PC-9 (cell line): ENCODE data around the gene DCN. TPM values are rescaled to one million over a fixed set of nuclear protein-coding genes. Genes with fewer than 3 reads are reported as not detected.

Experiments
- BruUV-seq: library from RNA; stranded (reverse); fragments of 400-500 nt; replicated peaks from 2 replicates; lab custom pipeline; 2021; lab: Mats Ljungman, UMichigan
- CTCF ChIA-PET: fragments of 300-600 bp; sonication (Branson Sonifier 250); formaldehyde crosslinking; loops from one replicate; lab custom pipeline; 2022; ENCODE audit warnings: antibody characterized with exemption; lab: Charles Lee
- POLR2A ChIA-PET: fragments of 300-600 bp; sonication (Branson Sonifier 250); formaldehyde crosslinking; loops from one replicate; lab custom pipeline; 2022; ENCODE audit warnings: antibody characterized with exemption; ENCODE audit not compliant: unreplicated experiment; lab: Charles Lee
- DNase-seq, 2 experiments: peaks; one replicate each; pipeline versions ENCODE4 v3.0.0 to v3.0.0-alpha.2; 2015 to 2022; ENCODE audit warnings: mixed read lengths in 1 of 2
- H2AFZ ChIP-seq: fragments of 200-600 bp; sonication (generic); 2 replicates; pipeline ENCODE4 v1.8.1; 2017; ENCODE audit warnings: antibody characterized with exemption
- H3F3A ChIP-seq: fragments of 200-600 bp; sonication (generic); 2 replicates; pipeline ENCODE4 v1.8.1; 2017; ENCODE audit warnings: antibody characterized with exemption, mild to moderate bottlenecking, low read depth; ENCODE audit not compliant: insufficient read depth
- H3K27ac ChIP-seq: fragments of 200-600 bp; sonication (generic); 2 replicates; pipeline ENCODE4 v1.6.1; 2016; ENCODE audit warnings: mixed run types
- H3K27me3 ChIP-seq: fragments of 200-600 bp; sonication (generic); 2 replicates; pipeline ENCODE4 v1.6.1; 2016; ENCODE audit warnings: low read depth, mixed run types; ENCODE audit not compliant: insufficient read depth
- H3K36me3 ChIP-seq: fragments of 200-600 bp; sonication (generic); 2 replicates; pipeline ENCODE4 v1.6.1; 2016; ENCODE audit warnings: low read depth, mixed run types
- H3K4me1 ChIP-seq: fragments of 200-600 bp; sonication (generic); replicated peaks from 2 replicates; pipeline ENCODE4 v1.6.1; 2016; ENCODE audit warnings: mixed run types; ENCODE audit not compliant: insufficient read depth
- H3K4me2 ChIP-seq: fragments of 200-600 bp; sonication (generic); 2 replicates; pipeline ENCODE4 v1.6.1; 2017; ENCODE audit warnings: mixed run types
- H3K4me3 ChIP-seq: fragments of 200-600 bp; sonication (generic); 2 replicates; pipeline ENCODE4 v1.6.1; 2016; ENCODE audit warnings: mixed run types
- H3K79me2 ChIP-seq: fragments of 200-600 bp; sonication (generic); 2 replicates; pipeline ENCODE4 v1.6.1; 2017; ENCODE audit warnings: low read depth, mixed run types
- H3K9me2 ChIP-seq: fragments of 200-600 bp; sonication (generic); 2 replicates; pipeline ENCODE4 v1.8.1; 2017; ENCODE audit warnings: mild to moderate bottlenecking; ENCODE audit not compliant: insufficient read depth
- H3K9me3 ChIP-seq: fragments of 200-600 bp; sonication (generic); 2 replicates; pipeline ENCODE4 v1.8.1; 2016; ENCODE audit warnings: low read depth; ENCODE audit not compliant: insufficient read depth
- H4K20me1 ChIP-seq: fragments of 200-600 bp; sonication (generic); 2 replicates; pipeline ENCODE4 v1.8.1; 2017; ENCODE audit not compliant: insufficient read depth
- EZH2 ChIP-seq: fragments of 200-600 bp; sonication (generic); IDR thresholded peaks from 2 replicates; pipeline ENCODE4 v1.8.0; 2017; ENCODE audit warnings: antibody characterized with exemption, low read depth
- intact Hi-C: fragments of 100-400 bp; cut with micrococcal nuclease; formaldehyde crosslinking; loops from one replicate; pipeline ENCODE4 v1.10.0; 2022; ENCODE audit not compliant: unreplicated experiment
- total RNA-seq: library from RNA; stranded (reverse); gene quantifications from 2 replicates; pipeline ENCODE4 v1.2.3, GENCODE V29; 2021
- TF ChIP-seq, protein P1 (sequence below): fragments of 200-600 bp; sonication (generic); conservative IDR thresholded peaks from 2 replicates; pipeline ENCODE4 v1.6.1; 2017; ENCODE audit warnings: mixed run types, antibody characterized with exemption, mild to moderate bottlenecking, moderate library complexity

DCN gene
- total RNA-seq, 1 experiment from 2014 or later, result not detected

GRCh38 chr12:91098461-91098860 lies 84.2 kb downstream of the DCN start:
- Histone ChIP-seq H3K4me3 (no peak overlapping the region), H3K4me1 (peaks cover 25% of the 10 kb centered on the region), H3K79me2 (no peaks in the 10 kb centered on the region), H3K27ac (peak overlapping the region; percentile 79; the same call in 1 of the 2 replicates), H3K9me3 (peaks cover 7% of the 10 kb centered on the region), H3K36me3 (no peaks in the 10 kb centered on the region), H3K27me3 (no peaks in the 10 kb centered on the region), H3F3A (no peaks in the 10 kb centered on the region; the same call in 1 of the 2 replicates), H3K4me2 (peak overlapping the region; percentile 75), H3K9me2 (no peaks in the 10 kb centered on the region), H4K20me1 (no peaks in the 10 kb centered on the region), H2AFZ (no peak overlapping the region)
- DNase-seq, result no peak
- intact Hi-C loops, result no loop called here
- POLR2A ChIA-PET, result no interaction called here
- CTCF ChIA-PET, result no interaction called here
- TF ChIP-seq, protein P1, sequence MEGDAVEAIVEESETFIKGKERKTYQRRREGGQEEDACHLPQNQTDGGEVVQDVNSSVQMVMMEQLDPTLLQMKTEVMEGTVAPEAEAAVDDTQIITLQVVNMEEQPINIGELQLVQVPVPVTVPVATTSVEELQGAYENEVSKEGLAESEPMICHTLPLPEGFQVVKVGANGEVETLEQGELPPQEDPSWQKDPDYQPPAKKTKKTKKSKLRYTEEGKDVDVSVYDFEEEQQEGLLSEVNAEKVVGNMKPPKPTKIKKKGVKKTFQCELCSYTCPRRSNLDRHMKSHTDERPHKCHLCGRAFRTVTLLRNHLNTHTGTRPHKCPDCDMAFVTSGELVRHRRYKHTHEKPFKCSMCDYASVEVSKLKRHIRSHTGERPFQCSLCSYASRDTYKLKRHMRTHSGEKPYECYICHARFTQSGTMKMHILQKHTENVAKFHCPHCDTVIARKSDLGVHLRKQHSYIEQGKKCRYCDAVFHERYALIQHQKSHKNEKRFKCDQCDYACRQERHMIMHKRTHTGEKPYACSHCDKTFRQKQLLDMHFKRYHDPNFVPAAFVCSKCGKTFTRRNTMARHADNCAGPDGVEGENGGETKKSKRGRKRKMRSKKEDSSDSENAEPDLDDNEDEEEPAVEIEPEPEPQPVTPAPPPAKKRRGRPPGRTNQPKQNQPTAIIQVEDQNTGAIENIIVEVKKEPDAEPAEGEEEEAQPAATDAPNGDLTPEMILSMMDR, result no peak
- no TSS peak for BruUV-seq

DNA sequence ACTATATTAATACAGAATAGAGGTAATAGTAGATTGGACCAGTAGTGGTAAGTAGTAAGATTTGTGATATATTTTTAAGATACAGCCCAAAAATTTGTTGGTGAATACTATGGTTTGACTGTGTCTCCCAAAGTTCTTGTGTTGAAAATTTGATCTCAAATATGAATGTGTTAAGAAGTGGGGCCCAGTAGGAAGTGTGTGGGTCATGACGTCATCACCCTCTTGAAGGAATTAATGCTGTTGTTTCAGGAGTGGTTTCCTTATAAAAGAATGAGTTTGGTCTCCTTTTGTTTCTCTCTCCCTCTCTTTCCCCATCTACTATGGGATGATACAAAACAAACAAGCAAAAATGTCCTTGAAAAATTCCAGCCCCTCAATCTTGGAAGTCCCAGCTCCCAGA lies 87.7 kb downstream of the DCN start:
- intact Hi-C loops, result no loop called here
- DNase-seq, result no peak
- CTCF ChIA-PET, result no interaction called here
- Histone ChIP-seq H3K9me3 (peaks cover 7% of the 10 kb centered on the region), H3K4me2 (no peak overlapping the region), H4K20me1 (no peaks in the 10 kb centered on the region), H3K4me3 (no peak overlapping the region), H3F3A (no peaks in the 10 kb centered on the region; the same call in 1 of the 2 replicates), H3K36me3 (no peaks in the 10 kb centered on the region), H3K4me1 (peaks cover 20% of the 10 kb centered on the region), H3K79me2 (no peaks in the 10 kb centered on the region), H3K27ac (no peak overlapping the region), H2AFZ (peak overlapping the region; percentile 53; the same call in 1 of the 2 replicates), H3K27me3 (no peaks in the 10 kb centered on the region), H3K9me2 (no peaks in the 10 kb centered on the region)
- POLR2A ChIA-PET, result interaction anchor here (0.5 kb wide), 1 partner anchor 81 kb away, joined by 4 read pairs; no protein-coding TSS in a partner anchor
- TF ChIP-seq EZH2, result no peak
- TF ChIP-seq, protein P1, result no peak
- no TSS peak for BruUV-seq

GRCh38 chr12:91094032-91094662 lies 88.5 kb downstream of the DCN start:
- DNase-seq, result no peak
- intact Hi-C loops, result no loop called here
- POLR2A ChIA-PET, result no interaction called here
- Histone ChIP-seq H3K4me1 (peaks cover 11% of the 10 kb centered on the region), H3K9me2 (no peaks in the 10 kb centered on the region), H3K27me3 (no peaks in the 10 kb centered on the region), H3K27ac (peak overlapping the region; percentile 17), H3K36me3 (no peaks in the 10 kb centered on the region), H3K4me2 (peak overlapping the region; percentile 46), H3K4me3 (no peak overlapping the region), H3K79me2 (no peaks in the 10 kb centered on the region), H2AFZ (peak overlapping the region; percentile 53; the same call in 1 of the 2 replicates), H3K9me3 (peaks cover 7% of the 10 kb centered on the region), H4K20me1 (no peaks in the 10 kb centered on the region), H3F3A (no peaks in the 10 kb centered on the region; the same call in 1 of the 2 replicates)
- no peak for TF ChIP-seq EZH2
- TF ChIP-seq, protein P1, result no peak
- CTCF ChIA-PET, result no interaction called here
- BruUV-seq, result no TSS peak
